Limb (tissue), 2 donors: Measurements from ENCODE around the gene WNT2.

ENCODE experiments used
- DNase-seq, 2 donors: peaks; one replicate each; pipeline ENCODE4 v3.0.0-alpha.2; 2016; ENCODE audit errors: extremely low spot score in 2 of 2

Gene WNT2

DNA sequence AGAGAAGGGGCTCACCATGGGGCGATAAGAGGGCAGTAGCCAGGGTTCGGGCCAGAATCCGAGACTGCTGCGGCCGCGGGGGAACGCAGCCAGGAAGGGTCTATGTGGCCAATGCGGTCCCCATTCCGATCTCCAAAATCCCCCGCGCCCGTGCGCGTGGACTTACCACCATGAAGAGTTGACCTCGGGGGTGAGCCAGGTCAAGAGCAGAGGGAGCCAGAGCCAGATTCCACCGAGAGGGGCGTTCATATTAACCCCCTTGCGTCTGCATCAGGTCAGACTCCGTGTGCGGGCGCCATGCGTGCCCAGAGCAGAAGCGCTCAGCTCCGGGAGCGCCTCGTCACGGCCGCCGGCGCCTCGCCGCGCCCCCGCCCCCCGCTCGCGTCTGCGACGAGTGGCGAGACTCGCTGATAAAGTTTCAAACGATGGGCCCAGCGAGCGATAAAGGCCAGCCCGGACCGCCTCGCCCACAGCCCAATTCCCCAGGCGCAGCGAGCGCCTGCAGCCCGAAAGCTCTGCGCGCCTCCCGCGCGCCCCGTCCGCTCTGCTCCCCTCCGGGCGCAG, at the start of gene WNT2:
Gene WNT2 (minus strand): TSS at position 318 of the 564 bp plus-strand sequence. CDS start 69 bp downstream, at position 249.
- DNase-seq: peak in 1 of 2 donors; percentile 51

DNA sequence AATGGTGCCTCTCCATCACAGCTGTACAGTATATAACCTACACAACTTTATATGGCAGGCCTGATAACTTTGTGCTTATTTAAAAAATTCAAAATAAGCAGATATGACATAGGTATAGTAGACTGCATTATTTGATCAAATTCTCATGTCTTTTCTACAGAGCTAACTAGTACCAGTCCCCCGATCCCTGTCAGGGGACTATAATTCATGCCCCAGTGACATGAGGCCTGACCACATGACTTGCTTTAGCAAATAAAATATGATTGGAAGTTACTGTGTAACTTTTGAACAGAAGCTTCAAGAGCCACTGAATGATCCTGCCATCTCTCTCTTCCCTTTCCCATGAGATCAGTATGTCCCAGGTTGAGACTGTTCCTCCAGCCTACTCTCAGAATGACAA, 49.2 kb upstream of the WNT2 start:
- DNase-seq: no peak

DNA sequence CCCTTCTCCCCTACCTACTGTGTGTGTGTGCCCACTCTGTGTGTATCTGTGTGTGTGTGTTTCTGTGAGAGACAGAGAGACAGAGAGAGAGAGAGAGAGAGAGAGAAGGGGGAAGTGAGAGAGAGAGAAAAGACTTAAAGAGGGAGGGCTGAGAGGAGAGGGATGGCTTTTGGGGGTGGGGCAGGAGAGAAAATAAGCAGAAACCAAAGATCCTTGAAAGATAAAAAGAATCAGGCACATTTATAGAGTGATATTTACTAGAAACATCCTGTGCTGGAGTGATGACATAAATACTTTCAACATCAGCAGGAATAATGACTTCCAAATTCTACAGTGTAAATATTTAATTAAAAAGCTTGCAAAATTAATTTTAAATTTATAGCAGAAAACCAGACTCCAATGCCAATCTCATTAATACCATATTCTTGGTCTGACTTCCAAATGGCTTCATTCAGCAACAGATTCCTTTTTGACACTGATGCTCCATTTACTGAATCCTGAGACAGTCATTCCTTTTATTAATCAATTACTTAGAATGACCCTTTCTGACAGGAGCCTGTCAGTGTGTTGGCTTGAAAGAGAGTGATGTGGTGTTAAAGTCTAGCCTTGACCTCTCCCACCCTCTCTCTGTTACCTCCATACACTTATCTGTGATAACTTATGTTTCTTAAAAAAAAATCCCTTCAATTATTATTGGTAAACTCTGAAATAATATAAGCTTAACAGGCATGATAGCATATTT, 41.7 kb upstream of the WNT2 start:
- DNase-seq: no peak

DNA sequence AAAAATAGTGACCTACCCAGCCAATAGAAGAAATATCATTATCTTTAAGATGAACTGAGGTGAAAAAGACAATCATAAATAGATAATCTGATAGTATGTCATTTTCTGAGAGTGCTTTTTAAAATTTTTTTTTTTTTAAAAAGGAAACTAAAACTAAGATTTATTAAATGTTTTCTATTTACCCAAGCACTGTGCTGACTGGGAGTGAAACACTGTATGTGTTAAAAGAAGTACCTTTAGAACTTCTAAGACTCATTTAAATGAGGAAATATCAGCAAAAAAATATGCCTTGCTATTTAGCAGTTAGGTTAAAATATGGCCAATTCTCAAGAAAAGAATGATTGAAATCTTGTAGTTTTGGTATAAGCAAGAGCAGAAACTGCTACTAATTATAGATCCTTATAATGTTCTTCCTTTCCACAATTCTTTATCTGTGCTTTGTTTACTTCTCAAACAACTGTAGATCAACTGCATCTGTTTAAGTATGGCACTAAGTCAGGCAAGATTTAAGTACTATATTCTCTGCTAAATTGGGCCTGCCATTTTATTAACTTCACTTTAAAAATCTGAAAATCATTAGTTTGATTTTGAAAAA, 39.5 kb upstream of the WNT2 start:
- no peak for DNase-seq

DNA sequence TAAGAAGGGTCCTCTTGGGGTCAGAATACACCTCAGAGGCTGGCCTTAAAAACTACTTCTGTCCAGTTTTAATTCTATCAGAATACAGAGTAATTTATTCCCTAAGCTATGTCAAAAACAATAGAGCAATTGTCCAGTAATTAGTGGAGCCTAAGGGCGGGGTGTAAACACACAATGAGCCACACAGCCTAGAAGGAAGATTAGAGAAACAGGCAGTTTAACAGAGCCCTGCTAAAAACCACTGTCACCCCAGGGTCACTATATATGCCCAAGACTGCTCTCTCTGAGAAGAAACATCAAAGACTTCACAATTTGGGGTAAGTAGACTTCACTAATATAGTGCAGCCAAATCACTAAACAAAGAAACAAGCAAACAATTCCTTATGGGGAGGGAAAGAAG, 27.2 kb upstream of the WNT2 start:
- no peak for DNase-seq

DNA sequence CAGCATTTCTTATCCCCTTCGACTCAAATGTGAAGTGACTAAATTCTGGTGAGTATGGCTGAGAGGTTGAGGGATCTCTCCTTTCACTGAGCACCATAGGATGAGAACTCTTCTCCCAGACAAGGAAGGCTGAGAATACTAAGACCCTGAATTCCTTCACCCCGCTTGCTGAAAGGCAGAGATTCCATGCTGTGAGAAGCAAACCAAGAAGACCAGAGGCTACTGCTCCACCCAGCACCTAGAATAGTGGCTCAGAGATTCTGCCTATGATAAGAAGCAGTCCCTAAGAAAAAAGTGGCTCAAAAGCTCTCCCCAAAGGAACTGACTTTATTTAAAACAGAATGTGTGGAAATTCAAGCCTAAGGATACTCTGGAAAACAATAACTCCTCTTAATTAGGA, 26.7 kb upstream of the WNT2 start:
- DNase-seq: no peak

DNA sequence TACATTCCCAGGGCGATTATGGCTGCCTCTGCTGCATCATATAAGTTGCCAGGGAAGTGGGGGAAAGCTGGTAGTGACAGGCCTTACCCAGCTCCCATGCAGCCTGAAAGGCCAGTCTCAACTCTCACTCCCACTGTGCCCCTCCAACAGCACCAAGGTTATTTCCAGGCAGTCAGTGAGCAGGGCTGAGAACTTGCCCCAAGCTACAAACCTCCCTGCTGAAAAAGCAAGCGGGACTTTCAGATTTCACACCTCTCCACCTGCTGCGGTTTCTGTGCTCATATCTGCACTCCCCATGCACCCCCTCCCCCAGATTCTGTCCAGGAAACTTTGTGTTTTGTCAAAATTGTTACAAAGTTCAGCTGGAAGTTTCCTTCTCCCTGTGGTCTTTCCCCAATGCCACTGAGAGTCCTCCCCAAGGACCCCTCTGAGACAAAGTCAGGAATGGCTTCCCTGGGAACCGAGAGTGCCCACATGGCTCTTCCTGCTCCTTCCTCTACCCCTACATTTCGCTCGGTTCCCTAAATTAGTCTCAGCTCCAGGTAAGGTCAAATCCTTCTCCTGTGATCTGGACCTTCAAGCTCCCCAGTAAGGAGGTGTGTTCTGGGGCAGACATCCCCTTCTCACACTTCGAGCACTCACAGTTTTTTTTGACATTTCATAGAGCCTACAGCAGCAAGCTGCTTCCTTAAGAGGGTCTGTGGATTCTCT, 25.3 kb upstream of the WNT2 start:
- DNase-seq: no peak

DNA sequence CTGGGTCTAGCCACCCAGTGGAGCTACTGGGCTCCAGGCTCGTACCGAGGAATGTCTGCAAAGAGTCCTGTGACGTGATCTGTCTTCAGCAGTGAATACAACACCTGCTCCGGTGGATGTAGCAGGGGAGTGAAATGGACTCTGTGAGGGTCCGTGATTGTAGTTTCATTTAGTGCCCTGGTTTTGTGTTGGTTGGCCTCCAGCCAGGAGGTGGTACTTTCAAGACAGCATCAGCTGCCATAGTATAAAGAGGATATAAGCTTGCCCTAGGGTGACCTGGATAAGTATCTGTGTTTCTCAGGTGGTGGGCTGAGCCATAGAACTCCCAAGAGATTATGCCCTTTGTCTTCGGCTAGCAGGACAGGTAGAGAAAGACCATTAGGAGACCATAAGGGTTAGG, 24.6 kb upstream of the WNT2 start:
- no peak for DNase-seq

DNA sequence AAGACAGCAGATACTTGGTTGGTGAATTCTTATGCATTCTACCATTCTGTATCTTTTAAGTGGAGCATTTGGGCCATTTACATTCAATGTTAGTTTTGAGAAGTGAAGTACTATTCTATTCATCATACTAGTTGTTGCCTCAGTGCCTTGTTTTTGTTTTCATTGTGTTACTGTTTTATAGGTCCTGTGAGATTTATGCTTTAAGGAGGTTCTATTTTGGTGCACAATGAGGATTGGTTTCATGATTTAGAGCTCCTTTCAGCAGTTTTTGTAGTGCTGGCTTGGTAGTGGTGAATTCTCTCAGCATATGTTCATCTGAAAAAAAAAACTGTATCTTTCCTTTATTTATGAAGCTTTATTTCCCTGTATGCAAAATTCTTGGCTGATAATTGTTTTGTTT, 23.3 kb upstream of the WNT2 start:
- DNase-seq: no peak

DNA sequence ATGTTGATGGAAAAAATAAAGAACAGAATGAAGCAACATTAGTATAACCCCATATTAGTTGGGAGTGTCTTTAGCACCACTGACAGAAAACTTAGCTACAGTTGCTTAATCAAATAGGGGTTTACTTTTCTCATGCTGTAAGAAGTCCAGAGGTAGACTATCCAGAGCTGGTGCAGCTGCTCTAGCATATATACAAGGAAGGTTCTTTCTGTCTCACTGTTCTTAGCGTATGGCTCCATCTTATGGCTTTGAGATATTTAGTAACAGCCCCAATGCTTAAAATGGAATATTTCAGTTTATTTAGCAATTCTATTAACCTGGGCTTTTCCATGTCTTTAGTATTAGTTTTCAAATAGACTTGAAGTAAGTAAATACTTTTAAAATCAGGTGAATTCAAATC, 15.2 kb upstream of the WNT2 start:
- DNase-seq: no peak

DNA sequence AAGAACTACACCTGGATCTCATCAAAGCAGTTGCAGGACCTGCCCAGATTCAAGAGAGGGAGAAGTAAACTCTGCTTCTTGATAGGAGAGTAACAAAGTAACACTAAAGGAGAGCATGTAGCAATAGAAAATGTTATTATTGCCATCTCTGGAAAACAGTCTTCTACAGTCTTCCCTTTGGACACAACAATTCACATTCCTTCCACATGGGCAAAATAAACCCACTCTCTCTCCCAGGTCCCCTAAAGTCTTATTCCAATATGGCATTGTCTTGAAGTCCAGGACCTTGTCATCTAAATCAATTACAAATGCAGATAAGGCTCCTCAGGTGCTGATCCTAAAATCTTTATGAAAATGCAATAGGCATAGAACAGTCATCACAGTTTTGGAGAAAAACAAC, 10.3 kb upstream of the WNT2 start:
- DNase-seq: no peak

DNA sequence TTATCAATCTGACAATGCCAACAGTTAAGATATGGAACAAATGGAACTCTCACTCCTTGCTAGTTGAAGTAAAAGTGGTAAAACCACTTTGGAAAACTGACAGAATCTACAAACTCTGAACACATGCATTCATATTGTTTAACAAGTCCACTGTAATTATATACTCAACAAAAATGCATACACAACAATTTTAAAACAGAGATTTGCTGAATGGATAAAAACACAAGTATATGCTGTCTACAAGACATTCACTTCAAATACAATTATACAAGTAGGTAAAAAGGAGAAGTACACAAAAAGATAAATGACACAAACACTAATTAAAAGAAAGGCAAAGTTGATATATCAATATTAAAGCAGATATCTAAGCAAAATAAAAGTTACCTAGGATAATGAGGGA, 9.2 kb upstream of the WNT2 start:
- DNase-seq: no peak

DNA sequence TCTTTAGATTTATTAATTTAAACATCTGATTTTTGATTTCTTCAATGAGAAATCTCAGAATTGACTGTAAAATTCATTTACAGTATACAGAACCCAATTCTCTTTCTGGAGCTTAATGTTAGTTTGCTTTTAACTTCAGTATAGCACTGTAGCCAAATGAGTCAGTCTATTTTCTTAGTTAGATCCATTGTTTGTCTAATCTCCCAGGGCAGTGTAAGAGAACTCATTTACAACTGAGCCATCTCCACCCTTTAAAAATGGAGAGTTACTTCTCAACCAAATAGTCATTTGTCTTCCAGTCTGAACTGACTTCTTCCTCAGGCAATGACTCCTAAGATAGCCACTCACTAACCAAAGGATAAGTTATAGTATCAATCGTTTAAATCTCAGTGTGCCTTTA, 3.0 kb upstream of the WNT2 start:
- DNase-seq: no peak

DNA sequence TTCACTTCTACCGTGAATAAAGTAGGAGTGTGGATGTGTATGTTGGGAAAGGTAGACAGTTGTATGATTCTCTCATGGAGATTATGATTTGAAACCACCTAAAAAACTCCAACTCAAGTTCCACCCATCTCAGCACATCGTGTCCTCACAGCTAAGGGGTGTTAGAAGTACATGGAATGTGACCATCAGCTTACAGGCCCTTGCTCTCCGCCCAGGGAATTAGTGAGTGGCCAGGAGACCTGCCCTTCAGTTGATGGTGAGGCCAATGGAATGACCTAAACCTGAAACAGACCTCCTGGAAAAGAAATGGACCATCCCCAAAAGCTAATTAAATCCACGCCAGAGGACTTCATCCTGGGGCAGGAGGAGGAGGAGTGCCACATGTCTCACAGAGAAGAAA, 2.1 kb upstream of the WNT2 start:
- no peak for DNase-seq

DNA sequence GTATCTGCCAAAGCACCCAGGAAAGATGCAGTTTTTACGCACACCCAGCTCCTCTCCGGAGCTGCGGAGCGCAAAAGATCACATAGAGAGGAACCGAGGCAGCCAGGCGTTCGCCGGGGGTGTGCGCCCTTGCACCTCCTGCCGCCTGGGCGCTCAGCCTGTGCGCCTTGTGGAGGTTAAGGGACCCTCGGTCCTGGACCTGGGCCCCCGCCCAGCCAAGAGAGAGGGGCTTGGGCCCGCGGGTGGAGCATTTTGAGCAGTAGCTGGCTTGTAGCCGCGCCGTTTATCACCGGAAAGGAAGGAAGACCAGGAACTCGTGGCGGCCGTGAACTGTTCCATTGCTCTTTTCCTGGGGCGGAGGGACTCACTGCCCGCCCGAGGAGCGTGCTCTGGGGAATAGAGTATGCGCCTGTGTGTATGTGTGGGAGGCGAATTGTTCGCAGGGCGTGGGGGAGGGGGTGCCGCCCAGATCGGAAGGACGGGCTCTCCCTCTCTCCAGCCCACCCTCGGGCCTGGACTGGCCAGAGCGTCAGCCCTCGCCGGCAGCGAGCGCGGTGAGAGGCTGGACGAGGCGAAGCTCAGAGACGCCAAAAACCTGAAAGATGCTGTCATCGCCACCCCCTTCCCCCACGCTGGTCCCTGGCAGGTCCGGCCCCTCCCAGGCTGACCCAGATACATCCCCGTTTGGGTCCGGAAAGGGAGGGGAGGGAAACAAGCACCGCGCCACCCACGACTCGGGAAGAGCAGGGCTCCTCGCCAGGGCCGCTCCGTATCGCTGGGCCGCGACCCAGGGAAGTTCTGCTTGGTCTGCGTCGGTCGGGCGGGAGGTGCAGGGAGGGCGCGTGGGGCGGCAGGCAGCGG, 1.2 kb upstream of the WNT2 start:
- DNase-seq: peak; percentile 33 to 66

DNA sequence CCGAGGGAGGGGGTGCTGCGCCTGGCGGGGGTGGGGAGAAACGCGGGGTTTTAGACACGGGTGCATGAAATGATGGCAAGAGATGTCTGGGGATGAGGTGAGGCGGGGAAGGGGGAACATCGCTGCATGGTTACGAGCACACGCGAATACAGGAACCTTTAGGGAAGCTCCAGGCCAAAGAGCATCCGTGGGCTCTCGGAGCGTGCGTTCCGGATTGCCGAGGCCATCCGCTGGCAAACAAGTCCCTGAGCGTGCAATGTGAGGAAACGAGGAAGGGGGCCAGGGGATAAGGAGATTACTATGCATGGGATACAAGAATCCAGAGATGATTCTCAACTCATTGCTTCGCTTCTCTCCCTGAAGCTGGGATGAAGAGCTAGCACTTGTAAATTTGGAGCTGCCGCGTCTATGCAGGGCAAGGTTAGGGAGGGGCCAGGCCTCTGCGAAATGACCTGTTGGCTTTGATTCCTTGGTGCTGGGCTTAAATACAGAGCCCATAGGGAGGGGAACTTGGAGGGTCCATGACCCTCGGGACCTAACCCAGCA, 520 bp upstream of the WNT2 start:
- peak in 1 of 2 donors; percentile 46 for DNase-seq

DNA sequence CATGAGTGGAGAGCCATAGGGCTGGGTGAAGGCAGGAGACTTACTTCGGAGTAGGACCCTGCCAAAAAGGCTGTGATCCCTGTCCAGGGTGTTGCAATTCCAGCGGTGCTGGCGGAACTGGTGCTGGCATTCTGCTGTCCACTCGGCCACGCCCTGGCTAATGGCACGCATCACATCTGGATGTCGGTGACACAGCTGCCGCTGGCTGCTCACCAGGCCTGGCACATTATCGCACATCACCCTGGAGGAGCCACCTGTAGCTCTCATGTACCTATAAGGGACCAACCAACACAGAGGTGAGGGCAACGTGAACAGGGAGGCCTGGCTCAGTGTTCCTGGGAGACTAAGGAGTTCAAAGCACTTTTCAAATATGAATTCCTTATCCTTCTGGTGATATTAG, 2.3 kb downstream of the WNT2 start:
- DNase-seq: no peak

DNA sequence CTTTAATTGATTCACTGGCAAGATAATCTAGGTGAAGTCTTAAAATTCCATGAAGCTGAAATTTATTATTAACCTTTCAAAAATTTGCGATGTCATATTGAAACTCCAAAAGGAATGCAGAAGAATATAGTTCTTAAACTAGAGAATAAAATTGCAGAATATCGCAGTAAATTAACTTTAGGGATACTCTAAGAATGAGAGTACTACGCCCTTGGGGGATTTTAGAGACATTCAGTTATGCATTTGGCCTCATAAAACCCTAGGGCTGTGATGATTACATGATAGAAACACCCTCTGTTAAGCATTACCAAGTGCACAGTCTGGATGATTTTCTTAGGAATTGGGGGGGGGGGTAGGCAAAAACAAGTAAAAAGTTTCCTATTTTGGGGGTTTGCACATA, 3.7 kb downstream of the WNT2 start:
- no peak for DNase-seq

DNA sequence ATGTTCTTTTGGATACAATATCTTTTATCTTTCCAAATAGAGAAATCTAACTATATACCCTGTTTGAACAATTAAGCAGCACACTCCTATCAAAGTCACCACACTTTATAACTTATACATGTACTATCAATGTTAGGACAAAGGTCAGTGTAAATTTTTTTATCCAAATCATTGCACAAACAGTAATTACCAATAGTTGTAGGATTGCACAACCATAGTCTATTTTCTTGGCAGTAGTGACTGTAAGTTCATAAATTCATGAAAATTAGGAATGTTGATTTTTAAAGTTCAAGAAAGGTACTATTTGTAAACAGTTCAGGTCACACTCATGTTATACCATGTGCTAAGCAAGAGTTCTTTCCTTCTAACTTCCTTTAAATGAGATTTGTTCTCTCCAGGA, 9.3 kb downstream of the WNT2 start:
- DNase-seq: no peak

DNA sequence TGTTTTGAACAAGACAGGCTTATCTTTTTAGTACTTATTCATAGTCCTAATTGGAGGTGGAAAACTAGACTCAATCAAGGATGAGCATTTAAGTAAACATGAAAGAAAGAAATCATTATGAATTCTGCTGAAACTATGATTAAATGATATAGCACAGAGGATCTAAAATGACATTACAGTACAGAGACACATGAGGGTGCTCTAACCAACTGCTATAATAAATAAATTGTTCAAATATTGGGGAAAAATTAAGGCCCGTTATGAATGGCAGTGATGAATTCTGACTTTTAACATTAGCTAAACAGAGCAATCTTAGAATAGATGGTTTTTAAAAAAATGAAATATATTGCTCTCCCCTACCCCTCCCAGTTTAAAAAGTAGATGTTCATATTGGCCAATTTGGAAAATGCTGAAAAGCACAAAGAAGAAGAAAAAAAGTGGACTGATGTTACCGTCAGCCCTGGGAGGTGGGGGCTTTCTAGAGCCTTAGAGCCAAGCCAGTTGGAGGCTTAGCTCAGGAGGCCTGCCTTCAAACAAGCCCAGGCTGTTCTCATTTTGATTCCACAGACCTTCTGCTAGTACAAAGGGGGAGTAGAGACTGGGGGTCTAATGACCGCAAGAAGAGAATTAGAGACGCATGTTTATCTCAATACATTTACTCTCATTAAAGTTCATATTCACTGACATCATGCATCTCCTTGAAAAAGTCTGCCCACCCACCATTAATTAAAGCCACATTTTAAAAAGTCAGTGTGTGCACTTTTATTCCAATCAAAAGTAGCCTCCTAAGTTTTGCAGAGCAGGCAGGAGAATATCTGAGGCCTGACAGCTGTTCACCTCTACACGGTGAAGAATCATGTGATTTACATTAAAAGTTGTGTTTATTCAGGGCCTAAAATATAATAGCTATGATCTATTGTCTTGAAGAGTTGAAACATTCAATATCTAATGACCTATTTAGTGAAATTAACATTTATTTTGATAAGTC, 10.0 kb downstream of the WNT2 start:
- no peak for DNase-seq
